ENCODE data around the gene TMEM116. TPM values are rescaled to one million over a fixed set of nuclear protein-coding genes. Genes with fewer than 3 reads are reported as not detected.

Gene TMEM116
- total RNA-seq, 1 experiment from 2014 or later: 10.2 TPM

DNA sequence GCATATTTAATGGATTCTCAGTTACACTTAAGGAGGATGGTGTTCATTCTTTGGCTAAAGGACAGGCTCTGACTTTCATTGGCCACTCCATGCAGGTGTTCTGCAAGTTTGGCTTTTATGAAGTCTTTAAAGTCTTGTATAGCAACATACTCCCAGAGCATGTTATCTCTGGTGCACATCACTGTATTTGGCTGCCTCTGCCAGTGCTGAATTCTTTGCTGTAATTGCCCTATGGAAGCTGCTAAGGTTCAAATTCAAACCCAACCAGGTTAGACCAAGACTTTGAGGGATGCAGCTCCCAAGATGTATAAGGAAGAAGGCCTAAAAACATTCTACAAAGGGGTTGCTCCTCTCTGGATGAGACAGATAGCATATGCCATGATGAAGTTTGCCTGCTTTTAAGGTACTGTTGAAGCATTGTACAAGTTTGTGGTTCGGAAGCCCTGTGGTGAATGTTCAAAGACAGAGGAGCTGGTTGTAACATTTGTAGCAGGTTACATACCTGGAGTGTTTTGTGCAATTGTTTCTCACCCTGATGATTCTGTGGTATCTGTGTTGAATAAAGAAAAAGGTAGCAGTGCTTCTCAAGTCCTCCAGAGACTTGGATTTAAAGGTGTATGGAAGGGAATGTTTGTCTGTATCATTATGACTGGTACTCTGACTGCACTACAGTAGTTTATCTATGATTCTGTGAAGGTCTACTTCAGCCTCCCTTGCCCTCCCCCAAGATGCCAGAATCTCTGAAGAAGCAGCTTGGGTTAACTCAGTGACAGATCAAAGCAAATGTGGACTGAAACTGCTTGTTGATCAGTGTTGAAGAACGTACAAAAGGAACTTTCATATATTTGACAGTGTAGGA lies 19.4 kb downstream of the TMEM116 start:
- no peaks in the 10 kb centered on the region for H3K36me3 ChIP-seq (ENCODE audit: control insufficient read depth, insufficient read depth, low read length)
- no peaks in the 10 kb centered on the region for H3K4me1 ChIP-seq (ENCODE audit: control insufficient read depth, insufficient read depth, low read length)
- H3K27me3 ChIP-seq (ENCODE audit: control insufficient read depth, insufficient read depth, low read length): no peaks in the 10 kb centered on the region
- in situ Hi-C loops (cut with HindIII; ENCODE audit: low pct_unique_long_range_greater_than_20kb, low sequenced_read_pairs) (no loop called here), intact Hi-C loops (cut with micrococcal nuclease; ENCODE audit: unreplicated experiment) (no loop called here)
- no peak for ATAC-seq
- ChIA-PET POLR2A (no interaction called here), CTCF (no interaction called here)
- DNase-seq (ENCODE audit: low read depth, low spot score): no peak
- H3K9me3 ChIP-seq (ENCODE audit: control insufficient read depth, insufficient read depth, low read depth, low read length): no peaks in the 10 kb centered on the region
- no peak for TF ChIP-seq TCF7L2 (IDR thresholded peaks at IDR 0.05; ENCODE audit: low read depth, low read length)
- TF ChIP-seq, protein P1, sequence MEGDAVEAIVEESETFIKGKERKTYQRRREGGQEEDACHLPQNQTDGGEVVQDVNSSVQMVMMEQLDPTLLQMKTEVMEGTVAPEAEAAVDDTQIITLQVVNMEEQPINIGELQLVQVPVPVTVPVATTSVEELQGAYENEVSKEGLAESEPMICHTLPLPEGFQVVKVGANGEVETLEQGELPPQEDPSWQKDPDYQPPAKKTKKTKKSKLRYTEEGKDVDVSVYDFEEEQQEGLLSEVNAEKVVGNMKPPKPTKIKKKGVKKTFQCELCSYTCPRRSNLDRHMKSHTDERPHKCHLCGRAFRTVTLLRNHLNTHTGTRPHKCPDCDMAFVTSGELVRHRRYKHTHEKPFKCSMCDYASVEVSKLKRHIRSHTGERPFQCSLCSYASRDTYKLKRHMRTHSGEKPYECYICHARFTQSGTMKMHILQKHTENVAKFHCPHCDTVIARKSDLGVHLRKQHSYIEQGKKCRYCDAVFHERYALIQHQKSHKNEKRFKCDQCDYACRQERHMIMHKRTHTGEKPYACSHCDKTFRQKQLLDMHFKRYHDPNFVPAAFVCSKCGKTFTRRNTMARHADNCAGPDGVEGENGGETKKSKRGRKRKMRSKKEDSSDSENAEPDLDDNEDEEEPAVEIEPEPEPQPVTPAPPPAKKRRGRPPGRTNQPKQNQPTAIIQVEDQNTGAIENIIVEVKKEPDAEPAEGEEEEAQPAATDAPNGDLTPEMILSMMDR (IDR thresholded peaks at IDR 0.05): no peak
- TF ChIP-seq, protein P2, sequence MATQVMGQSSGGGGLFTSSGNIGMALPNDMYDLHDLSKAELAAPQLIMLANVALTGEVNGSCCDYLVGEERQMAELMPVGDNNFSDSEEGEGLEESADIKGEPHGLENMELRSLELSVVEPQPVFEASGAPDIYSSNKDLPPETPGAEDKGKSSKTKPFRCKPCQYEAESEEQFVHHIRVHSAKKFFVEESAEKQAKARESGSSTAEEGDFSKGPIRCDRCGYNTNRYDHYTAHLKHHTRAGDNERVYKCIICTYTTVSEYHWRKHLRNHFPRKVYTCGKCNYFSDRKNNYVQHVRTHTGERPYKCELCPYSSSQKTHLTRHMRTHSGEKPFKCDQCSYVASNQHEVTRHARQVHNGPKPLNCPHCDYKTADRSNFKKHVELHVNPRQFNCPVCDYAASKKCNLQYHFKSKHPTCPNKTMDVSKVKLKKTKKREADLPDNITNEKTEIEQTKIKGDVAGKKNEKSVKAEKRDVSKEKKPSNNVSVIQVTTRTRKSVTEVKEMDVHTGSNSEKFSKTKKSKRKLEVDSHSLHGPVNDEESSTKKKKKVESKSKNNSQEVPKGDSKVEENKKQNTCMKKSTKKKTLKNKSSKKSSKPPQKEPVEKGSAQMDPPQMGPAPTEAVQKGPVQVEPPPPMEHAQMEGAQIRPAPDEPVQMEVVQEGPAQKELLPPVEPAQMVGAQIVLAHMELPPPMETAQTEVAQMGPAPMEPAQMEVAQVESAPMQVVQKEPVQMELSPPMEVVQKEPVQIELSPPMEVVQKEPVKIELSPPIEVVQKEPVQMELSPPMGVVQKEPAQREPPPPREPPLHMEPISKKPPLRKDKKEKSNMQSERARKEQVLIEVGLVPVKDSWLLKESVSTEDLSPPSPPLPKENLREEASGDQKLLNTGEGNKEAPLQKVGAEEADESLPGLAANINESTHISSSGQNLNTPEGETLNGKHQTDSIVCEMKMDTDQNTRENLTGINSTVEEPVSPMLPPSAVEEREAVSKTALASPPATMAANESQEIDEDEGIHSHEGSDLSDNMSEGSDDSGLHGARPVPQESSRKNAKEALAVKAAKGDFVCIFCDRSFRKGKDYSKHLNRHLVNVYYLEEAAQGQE (IDR thresholded peaks at IDR 0.05; ENCODE audit: insufficient read depth in 1 of 2, low read depth in 2 of 2, low read length in 1 of 2): no peak
- no peak for TF ChIP-seq SIN3A (IDR thresholded peaks at IDR 0.05; ENCODE audit: borderline replicate concordance, insufficient read depth, low read depth, low read length)
- BruUV-seq (replicated peaks): no TSS peak
- H3K4me3 ChIP-seq (ENCODE audit: low read depth in 2 of 2, low read length in 2 of 2): no peak overlapping the region
- no peak overlapping the region for H3K27ac ChIP-seq (ENCODE audit: low read length)

DNA sequence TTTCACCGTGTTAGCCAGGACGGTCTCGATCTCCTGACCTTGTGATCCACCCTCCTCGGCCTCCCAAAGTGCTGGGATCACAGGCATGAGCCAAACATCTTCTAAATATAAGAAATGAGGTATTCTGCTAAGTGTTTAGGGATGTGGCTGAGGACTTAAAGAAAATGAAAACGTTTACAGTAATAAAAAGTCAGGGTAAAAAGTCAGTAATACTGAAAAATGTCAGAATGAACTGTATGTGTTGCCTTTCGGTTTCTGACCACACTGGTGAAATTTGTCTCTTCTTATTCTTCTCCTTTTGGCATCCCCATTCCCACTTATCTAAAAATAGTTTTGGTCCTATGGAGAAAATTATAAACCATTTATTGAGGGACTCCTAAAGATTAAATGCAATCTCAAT lies 20.5 kb downstream of the TMEM116 start:
- in situ Hi-C loops (cut with HindIII; ENCODE audit: low pct_unique_long_range_greater_than_20kb, low sequenced_read_pairs): no loop called here
- no peaks in the 10 kb centered on the region for H3K9me3 ChIP-seq (ENCODE audit: control insufficient read depth, insufficient read depth, low read depth, low read length)
- DNase-seq (ENCODE audit: low read depth, low spot score): no peak
- no peaks in the 10 kb centered on the region for H3K36me3 ChIP-seq (ENCODE audit: control insufficient read depth, insufficient read depth, low read length)
- intact Hi-C loops (cut with micrococcal nuclease; ENCODE audit: unreplicated experiment): no loop called here
- no peak for ATAC-seq
- no peaks in the 10 kb centered on the region for H3K4me1 ChIP-seq (ENCODE audit: control insufficient read depth, insufficient read depth, low read length)
- ChIA-PET POLR2A (no interaction called here), CTCF (no interaction called here)
- no peak overlapping the region for H3K27ac ChIP-seq (ENCODE audit: low read length)
- TF ChIP-seq, protein P2 (IDR thresholded peaks at IDR 0.05; ENCODE audit: insufficient read depth in 1 of 2, low read depth in 2 of 2, low read length in 1 of 2): no peak
- TF ChIP-seq TCF7L2 (IDR thresholded peaks at IDR 0.05; ENCODE audit: low read depth, low read length): no peak
- TF ChIP-seq, protein P1 (IDR thresholded peaks at IDR 0.05): no peak
- no peak for TF ChIP-seq POLR2AphosphoS5 (IDR thresholded peaks at IDR 0.05; ENCODE audit: low read depth, low read length)
- TF ChIP-seq SIN3A (IDR thresholded peaks at IDR 0.05; ENCODE audit: borderline replicate concordance, insufficient read depth, low read depth, low read length): no peak
- BruUV-seq (replicated peaks): no TSS peak
- H3K4me3 ChIP-seq (ENCODE audit: low read depth in 2 of 2, low read length in 2 of 2): no peak overlapping the region
- no peaks in the 10 kb centered on the region for H3K27me3 ChIP-seq (ENCODE audit: control insufficient read depth, insufficient read depth, low read length)
